HepG2 (cell line): ENCODE results near the gene TMCO6. TPM values are rescaled to one million over a fixed set of nuclear protein-coding genes. Genes with fewer than 3 reads are reported as not detected.
A peak's percentile ranks its signal among the peaks of the same experiment; 100 is the strongest.

Source experiments
- HDAC2 ChIP-seq: sonication (generic); formaldehyde crosslinking; IDR thresholded peaks from 2 replicates; pipeline ENCODE4 v1.4.0; 2020; ENCODE audit warnings: missing genetic modification reagents
- KAT2B ChIP-seq: fragments of 150-350 bp; IDR thresholded peaks from 2 replicates; pipeline ENCODE4 v1.6.1; 2014; ENCODE audit warnings: low read depth, low read length, borderline replicate concordance
- KDM4B ChIP-seq: sonication (generic); formaldehyde crosslinking; IDR thresholded peaks from 2 replicates; pipeline ENCODE4 v1.4.0; 2020; ENCODE audit warnings: missing genetic modification reagents
- NR2F6 ChIP-seq, 2 experiments: IDR thresholded peaks; 2 replicates each; pipeline ENCODE4 v1.6.1; 2016; ENCODE audit warnings: antibody characterized with exemption in 1 of 2, mild to moderate bottlenecking in 1 of 2
- RORA ChIP-seq: sonication (generic); formaldehyde crosslinking; IDR thresholded peaks from 2 replicates; pipeline ENCODE4 v1.5.0; 2020; ENCODE audit warnings: mild to moderate bottlenecking, missing genetic modification reagents, moderate library complexity
- SMARCC2 ChIP-seq: fragments of 450-650 bp; IDR thresholded peaks from 2 replicates; pipeline ENCODE4 v1.6.1; 2017; ENCODE audit warnings: antibody characterized with exemption, mild to moderate bottlenecking
- SNAI1 ChIP-seq: sonication (generic); formaldehyde crosslinking; IDR thresholded peaks from 2 replicates; pipeline ENCODE4 v1.5.0; 2020; ENCODE audit warnings: mild to moderate bottlenecking, missing genetic modification reagents, borderline replicate concordance
- SP140L ChIP-seq: sonication (generic); formaldehyde crosslinking; IDR thresholded peaks from 2 replicates; pipeline ENCODE4 v1.4.0; 2020; ENCODE audit warnings: missing genetic modification reagents, borderline replicate concordance
- SPEN ChIP-seq: sonication (generic); formaldehyde crosslinking; IDR thresholded peaks from 2 replicates; pipeline ENCODE4 v1.5.1; 2020; ENCODE audit warnings: low read depth, mild to moderate bottlenecking, missing genetic modification reagents
- ZBTB21 ChIP-seq: sonication (generic); formaldehyde crosslinking; IDR thresholded peaks from 2 replicates; pipeline ENCODE4 v1.4.0; 2020; ENCODE audit warnings: missing genetic modification reagents
- ZNF17 ChIP-seq: sonication (generic); formaldehyde crosslinking; IDR thresholded peaks from 2 replicates; pipeline ENCODE4 v1.5.0; 2020; ENCODE audit warnings: mild to moderate bottlenecking, missing genetic modification reagents
- ZNF432 ChIP-seq: sonication (generic); formaldehyde crosslinking; IDR thresholded peaks from 2 replicates; pipeline ENCODE4 v1.5.0; 2020; ENCODE audit warnings: missing genetic modification reagents, mild to moderate bottlenecking, borderline replicate concordance
- ZNF446 ChIP-seq: sonication (generic); formaldehyde crosslinking; IDR thresholded peaks from 2 replicates; pipeline ENCODE4 v1.5.0; 2020; ENCODE audit warnings: mild to moderate bottlenecking, missing genetic modification reagents
- ZNF740 ChIP-seq: sonication (generic); formaldehyde crosslinking; IDR thresholded peaks from 2 replicates; pipeline ENCODE4 v1.4.0; 2020; ENCODE audit warnings: missing genetic modification reagents
- ZSCAN30 ChIP-seq: sonication (generic); formaldehyde crosslinking; IDR thresholded peaks from 2 replicates; pipeline ENCODE4 v1.5.0; 2020; ENCODE audit warnings: mild to moderate bottlenecking, missing genetic modification reagents
- polyA plus RNA-seq, 8 experiments: library from polyadenylated mRNA; depleted of rRNA in 3 of 8; stranded (reverse) in 7 of 8; unstranded in 1 of 8; fragments of >200 nt; fragmentation: Illumina TruSeq in 4 of 8; extraction: Trizol in 4 of 8; gene quantifications; 2 replicates each; pipeline versions ENCODE4 v1.2.1 to v1.2.3, GENCODE V29; 2011 to 2016; ENCODE audit warnings: low read depth in 4 of 8, missing spikeins in 1 of 8, mixed read lengths in 1 of 8; ENCODE audit not compliant: insufficient read depth in 1 of 8
- total RNA-seq, 5 experiments: library from RNA; depleted of rRNA; stranded (reverse); fragments of >200 nt; fragmentation: Illumina TruSeq; extraction: Trizol; gene quantifications; 2 replicates each; pipeline ENCODE4 v1.2.3, GENCODE V29; 2016; ENCODE audit warnings: low read depth in 1 of 5
- TF ChIP-seq, protein P1 (sequence below): sonication (generic); formaldehyde crosslinking; IDR thresholded peaks from one replicate; pipeline ENCODE4 v1.5.1; 2020; ENCODE audit warnings: mild to moderate bottlenecking, missing genetic modification reagents; ENCODE audit errors: not compliant biosample characterization
- TF ChIP-seq, protein P2 (sequence below): sonication (generic); formaldehyde crosslinking; IDR thresholded peaks from 2 replicates; pipeline ENCODE4 v1.4.0; 2020; ENCODE audit warnings: missing genetic modification reagents, borderline replicate concordance
- TF ChIP-seq, protein P3 (sequence below): sonication (generic); formaldehyde crosslinking; IDR thresholded peaks from 2 replicates; pipeline ENCODE4 v1.4.0; 2020; ENCODE audit warnings: missing genetic modification reagents

Gene TMCO6
- total and polyA plus RNA-seq, 2 of the 13 experiments (the other 11 are each of a cell fraction or from before 2014, with no cell fraction given), result 16.6 to 28.2 TPM

DNA sequence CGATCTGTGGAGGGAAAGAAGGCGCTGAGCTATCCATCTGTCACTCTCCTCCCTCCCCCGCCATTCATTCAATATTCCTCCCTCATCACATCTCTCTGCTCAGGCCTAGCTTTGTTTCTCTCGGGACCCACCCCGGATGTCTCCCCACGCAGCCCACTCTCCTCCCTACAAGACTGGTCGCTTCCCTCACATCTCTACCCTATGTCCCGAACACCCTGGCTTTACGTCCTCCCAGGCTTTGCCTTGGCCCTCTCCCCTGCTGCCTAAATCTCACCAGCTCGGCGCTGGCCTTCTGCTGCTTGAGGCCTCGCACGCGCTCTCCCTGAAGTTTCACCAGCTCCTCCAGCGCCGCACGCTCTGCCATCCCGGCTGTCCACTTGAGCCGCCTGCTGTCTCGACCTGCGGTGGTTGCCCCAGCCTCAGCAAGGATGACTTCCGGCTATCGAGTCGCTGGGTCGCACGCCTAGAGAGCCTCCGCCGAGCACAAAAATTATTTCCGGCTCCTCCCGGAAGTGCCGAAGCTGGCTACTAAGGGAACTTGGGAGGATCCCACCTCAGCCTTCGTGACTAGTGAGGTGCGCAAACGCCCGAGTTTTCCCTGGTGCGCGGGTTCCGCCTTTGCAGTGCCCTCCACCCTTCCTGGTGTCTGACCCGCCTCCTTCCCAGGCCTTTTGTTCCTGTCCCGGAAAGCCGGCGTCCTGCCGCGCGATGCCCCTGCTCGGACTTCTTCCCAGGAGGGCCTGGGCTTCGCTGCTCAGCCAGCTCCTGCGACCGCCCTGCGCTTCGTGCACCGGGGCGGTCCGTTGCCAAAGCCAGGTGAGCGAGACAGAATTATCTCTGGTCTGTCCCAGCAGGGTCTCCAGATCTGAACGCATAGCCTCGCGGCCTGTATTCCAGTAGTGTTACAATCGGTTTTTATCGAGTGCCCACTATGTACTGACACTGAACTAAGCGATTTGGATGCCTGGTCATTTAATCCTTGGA is 52.0 kb downstream of the TMCO6 start, which contains the start of the genes HARS1 and HARS2 (continued):
- TF ChIP-seq, protein P1, sequence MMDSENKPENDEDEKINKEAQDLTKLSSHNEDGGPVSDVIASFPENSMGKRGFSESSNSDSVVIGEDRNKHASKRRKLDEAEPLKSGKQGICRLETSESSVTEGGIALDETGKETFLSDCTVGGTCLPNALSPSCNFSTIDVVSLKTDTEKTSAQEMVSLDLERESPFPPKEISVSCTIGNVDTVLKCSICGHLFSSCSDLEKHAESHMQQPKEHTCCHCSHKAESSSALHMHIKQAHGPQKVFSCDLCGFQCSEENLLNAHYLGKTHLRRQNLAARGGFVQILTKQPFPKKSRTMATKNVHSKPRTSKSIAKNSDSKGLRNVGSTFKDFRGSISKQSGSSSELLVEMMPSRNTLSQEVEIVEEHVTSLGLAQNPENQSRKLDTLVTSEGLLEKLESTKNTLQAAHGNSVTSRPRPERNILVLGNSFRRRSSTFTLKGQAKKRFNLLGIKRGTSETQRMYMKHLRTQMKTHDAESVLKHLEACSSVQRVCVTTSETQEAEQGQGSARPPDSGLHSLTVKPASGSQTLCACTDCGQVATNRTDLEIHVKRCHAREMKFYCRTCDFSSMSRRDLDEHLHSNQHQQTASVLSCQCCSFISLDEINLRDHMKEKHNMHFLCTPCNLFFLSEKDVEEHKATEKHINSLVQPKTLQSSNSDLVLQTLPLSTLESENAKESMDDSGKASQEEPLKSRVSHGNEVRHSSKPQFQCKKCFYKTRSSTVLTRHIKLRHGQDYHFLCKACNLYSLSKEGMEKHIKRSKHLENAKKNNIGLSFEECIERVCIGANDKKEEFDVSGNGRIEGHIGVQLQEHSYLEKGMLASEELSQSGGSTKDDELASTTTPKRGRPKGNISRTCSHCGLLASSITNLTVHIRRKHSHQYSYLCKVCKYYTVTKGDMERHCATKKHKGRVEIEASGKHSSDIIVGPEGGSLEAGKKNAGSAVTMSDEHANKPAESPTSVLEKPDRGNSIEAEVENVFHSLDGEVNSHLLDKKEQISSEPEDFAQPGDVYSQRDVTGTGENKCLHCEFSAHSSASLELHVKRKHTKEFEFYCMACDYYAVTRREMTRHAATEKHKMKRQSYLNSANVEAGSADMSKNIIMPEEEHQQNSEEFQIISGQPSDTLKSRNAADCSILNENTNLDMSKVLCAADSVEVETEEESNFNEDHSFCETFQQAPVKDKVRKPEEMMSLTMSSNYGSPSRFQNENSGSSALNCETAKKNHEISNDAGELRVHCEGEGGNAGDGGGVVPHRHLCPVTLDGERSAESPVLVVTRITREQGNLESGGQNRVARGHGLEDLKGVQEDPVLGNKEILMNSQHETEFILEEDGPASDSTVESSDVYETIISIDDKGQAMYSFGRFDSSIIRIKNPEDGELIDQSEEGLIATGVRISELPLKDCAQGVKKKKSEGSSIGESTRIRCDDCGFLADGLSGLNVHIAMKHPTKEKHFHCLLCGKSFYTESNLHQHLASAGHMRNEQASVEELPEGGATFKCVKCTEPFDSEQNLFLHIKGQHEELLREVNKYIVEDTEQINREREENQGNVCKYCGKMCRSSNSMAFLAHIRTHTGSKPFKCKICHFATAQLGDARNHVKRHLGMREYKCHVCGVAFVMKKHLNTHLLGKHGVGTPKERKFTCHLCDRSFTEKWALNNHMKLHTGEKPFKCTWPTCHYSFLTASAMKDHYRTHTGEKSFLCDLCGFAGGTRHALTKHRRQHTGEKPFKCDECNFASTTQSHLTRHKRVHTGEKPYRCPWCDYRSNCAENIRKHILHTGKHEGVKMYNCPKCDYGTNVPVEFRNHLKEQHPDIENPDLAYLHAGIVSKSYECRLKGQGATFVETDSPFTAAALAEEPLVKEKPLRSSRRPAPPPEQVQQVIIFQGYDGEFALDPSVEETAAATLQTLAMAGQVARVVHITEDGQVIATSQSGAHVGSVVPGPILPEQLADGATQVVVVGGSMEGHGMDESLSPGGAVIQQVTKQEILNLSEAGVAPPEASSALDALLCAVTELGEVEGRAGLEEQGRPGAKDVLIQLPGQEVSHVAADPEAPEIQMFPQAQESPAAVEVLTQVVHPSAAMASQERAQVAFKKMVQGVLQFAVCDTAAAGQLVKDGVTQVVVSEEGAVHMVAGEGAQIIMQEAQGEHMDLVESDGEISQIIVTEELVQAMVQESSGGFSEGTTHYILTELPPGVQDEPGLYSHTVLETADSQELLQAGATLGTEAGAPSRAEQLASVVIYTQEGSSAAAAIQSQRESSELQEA, result peak; percentile 37
- no peak for TF ChIP-seq RORA (CRISPR knock-in tag)
- TF ChIP-seq KDM4B (CRISPR knock-in tag), result no peak; the same call in 1 of the 2 replicates
- TF ChIP-seq, protein P2, sequence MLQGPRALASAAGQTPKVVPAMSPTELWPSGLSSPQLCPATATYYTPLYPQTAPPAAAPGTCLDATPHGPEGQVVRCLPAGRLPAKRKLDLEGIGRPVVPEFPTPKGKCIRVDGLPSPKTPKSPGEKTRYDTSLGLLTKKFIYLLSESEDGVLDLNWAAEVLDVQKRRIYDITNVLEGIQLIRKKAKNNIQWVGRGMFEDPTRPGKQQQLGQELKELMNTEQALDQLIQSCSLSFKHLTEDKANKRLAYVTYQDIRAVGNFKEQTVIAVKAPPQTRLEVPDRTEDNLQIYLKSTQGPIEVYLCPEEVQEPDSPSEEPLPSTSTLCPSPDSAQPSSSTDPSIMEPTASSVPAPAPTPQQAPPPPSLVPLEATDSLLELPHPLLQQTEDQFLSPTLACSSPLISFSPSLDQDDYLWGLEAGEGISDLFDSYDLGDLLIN (CRISPR knock-in tag), result no peak; the same call in 1 of the 2 replicates
- no peak for TF ChIP-seq NR2F6 (IDR thresholded peaks at IDR 0.05)
- no peak; the same call in 1 of the 2 replicates for TF ChIP-seq NR2F6 (CRISPR knock-in tag; IDR thresholded peaks at IDR 0.05)
- peak; percentile 79; the same call in 1 of the 2 replicates for TF ChIP-seq SNAI1 (CRISPR knock-in tag)
- peak; percentile 72 for TF ChIP-seq HDAC2 (CRISPR knock-in tag)
- peak; percentile 69 for TF ChIP-seq SP140L (CRISPR knock-in tag)
- TF ChIP-seq ZNF446 (CRISPR knock-in tag), result peak; percentile 64; the same call in 1 of the 2 replicates
- no peak for TF ChIP-seq SMARCC2
- no peak for TF ChIP-seq ZSCAN30 (CRISPR knock-in tag)
- TF ChIP-seq KAT2B, result no peak
- no peak; the same call in 1 of the 2 replicates for TF ChIP-seq ZNF740 (CRISPR knock-in tag)
- TF ChIP-seq ZNF17 (CRISPR knock-in tag), result no peak
- TF ChIP-seq, protein P3, sequence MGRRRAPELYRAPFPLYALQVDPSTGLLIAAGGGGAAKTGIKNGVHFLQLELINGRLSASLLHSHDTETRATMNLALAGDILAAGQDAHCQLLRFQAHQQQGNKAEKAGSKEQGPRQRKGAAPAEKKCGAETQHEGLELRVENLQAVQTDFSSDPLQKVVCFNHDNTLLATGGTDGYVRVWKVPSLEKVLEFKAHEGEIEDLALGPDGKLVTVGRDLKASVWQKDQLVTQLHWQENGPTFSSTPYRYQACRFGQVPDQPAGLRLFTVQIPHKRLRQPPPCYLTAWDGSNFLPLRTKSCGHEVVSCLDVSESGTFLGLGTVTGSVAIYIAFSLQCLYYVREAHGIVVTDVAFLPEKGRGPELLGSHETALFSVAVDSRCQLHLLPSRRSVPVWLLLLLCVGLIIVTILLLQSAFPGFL (CRISPR knock-in tag), result 0 out of 2 replicates have a peak, but pooled peaks have one; percentile 73
- no peak for TF ChIP-seq ZBTB21
- no peak for TF ChIP-seq ZNF432 (CRISPR knock-in tag)
- TF ChIP-seq SPEN (CRISPR knock-in tag), result peak; percentile 87
